ENCODE measurements around the gene TCP11X2. TPM values are rescaled to one million over a fixed set of nuclear protein-coding genes. Genes with fewer than 3 reads are reported as not detected.
"Not testable (repeated sequence)": the region's sequence is repeated elsewhere in the genome, so short reads cannot be mapped to it uniquely, and the experiment has no call there.

The TCP11X2 gene
- total RNA-seq = not detected
- long read RNA-seq = 0 reads

- DNase-seq (ENCODE audit: low spot score) = not testable (repeated sequence)
Measured at GRCh38 chrX:102471762-102472220, at the start of gene TCP11X2. TCP11X2 (minus strand) TSS chrX:102471812.

- DNase-seq (ENCODE audit: low spot score) = no peak
Measured at GRCh38 chrX:102517326-102517725, 45.7 kb upstream of the TCP11X2 start.

- DNase-seq (ENCODE audit: low spot score) = no peak
Measured at GRCh38 chrX:102515975-102516941, 44.6 kb upstream of the TCP11X2 start, which contains the start of gene TMSB15A. TMSB15A (minus strand) TSS chrX:102516739.

- no peak for DNase-seq (ENCODE audit: low spot score)
Measured at GRCh38 chrX:102514536-102514935, 42.9 kb upstream of the TCP11X2 start.

- no peak for DNase-seq (ENCODE audit: low spot score)
Measured at GRCh38 chrX:102498732-102499131, 27.1 kb upstream of the TCP11X2 start.

GRCh38 chrX:102491766-102492165, 20.2 kb upstream of the TCP11X2 start:
- no peak for DNase-seq (ENCODE audit: low spot score)

- DNase-seq (ENCODE audit: low spot score) = not testable (repeated sequence)
Measured at GRCh38 chrX:102478765-102479164, 7.2 kb upstream of the TCP11X2 start.

GRCh38 chrX:102470215-102470614, 1.4 kb downstream of the TCP11X2 start:
- DNase-seq (ENCODE audit: low spot score) = not testable (repeated sequence)

- DNase-seq (ENCODE audit: low spot score) = not testable (repeated sequence)
Measured at GRCh38 chrX:102458615-102459014, 13.0 kb downstream of the TCP11X2 start.

GRCh38 chrX:102439908-102440307, 31.7 kb downstream of the TCP11X2 start, which contains the start of gene NXF2B:
NXF2B (minus strand) TSS chrX:102440008; CDS start chrX:102380036, 59,972 bp downstream.
- DNase-seq (ENCODE audit: low spot score) = not testable (repeated sequence)

GRCh38 chrX:102414493-102414892, 57.1 kb downstream of the TCP11X2 start:
- not testable (repeated sequence) for DNase-seq (ENCODE audit: low spot score)

Other genes with a start within 250 kb of the TCP11X2 start
- not detected for gene NXF2, start 224.6 kb downstream of the TCP11X2 start, total RNA-seq
- not detected for gene NXF2B, start 31.8 kb downstream of the TCP11X2 start, total RNA-seq
- not detected for gene TMSB15A, start 44.9 kb upstream of the TCP11X2 start, total RNA-seq
- 6.7 TPM for gene ARMCX5, start 127.7 kb upstream of the TCP11X2 start, total RNA-seq
- 4.0 TPM for gene GPRASP1, start 179.7 kb upstream of the TCP11X2 start, total RNA-seq
- gene GPRASP2, start 240.6 kb upstream of the TCP11X2 start, total RNA-seq = 5.5 TPM
- 4.6 TPM for gene GPRASP3, start 248.9 kb upstream of the TCP11X2 start, total RNA-seq